Tibial artery (tissue), 4 donors: ENCODE data around the gene VAV2.

Experiments used
- DNase-seq, 2 donors: peaks; one replicate each; pipeline ENCODE4 v3.0.0-alpha.2; 2019
- H3K27ac ChIP-seq, 2 donors: fragments of 200-600 bp; sonication (generic) in 1 of 2; 1 replicate in 1 of 2; 2 replicates in 1 of 2; pipeline ENCODE4 v1.5.1; 2018 to 2019; ENCODE audit warnings: mild to moderate bottlenecking in 1 of 2
- H3K27me3 ChIP-seq, 2 donors: fragments of 200-600 bp; sonication (generic) in 1 of 2; one replicate each; pipeline versions ENCODE4 v1.5.1 to v1.6.0; 2016 to 2019
- H3K36me3 ChIP-seq, 3 donors: fragments of 200-600 bp; sonication (generic) in 2 of 3; one replicate each; pipeline ENCODE4 v1.5.1; 2016 to 2019; ENCODE audit warnings: mild to moderate bottlenecking in 2 of 3
- H3K4me1 ChIP-seq, 4 donors: fragments of 200-600 bp; sonication (generic) in 2 of 4; 1 replicate in 3 of 4; 2 replicates in 1 of 4; pipeline ENCODE4 v1.5.1; 2016 to 2019
- H3K4me3 ChIP-seq, 2 donors: fragments of 200-600 bp; sonication (generic) in 1 of 2; 1 replicate in 1 of 2; 2 replicates in 1 of 2; pipeline ENCODE4 v1.5.1; 2018 to 2019; ENCODE audit warnings: mild to moderate bottlenecking in 2 of 2
- H3K9me3 ChIP-seq, 3 donors: fragments of 200-600 bp; sonication (generic) in 1 of 3; one replicate each; pipeline ENCODE4 v1.5.1; 2016 to 2019
- CTCF ChIP-seq, 2 experiments: fragments of 200-600 bp in 1 of 2; fragments of 450-650 bp in 1 of 2; IDR thresholded peaks; one replicate each; pipeline ENCODE4 v1.5.1; 2017 to 2019; ENCODE audit warnings: antibody characterized with exemption in 2 of 2, mild to moderate bottlenecking in 1 of 2, moderate library complexity in 1 of 2
- intact Hi-C: fragments of 100-400 bp; cut with DNase I; formaldehyde crosslinking; loops from one replicate; pipeline ENCODE4 v1.15.0; 2023; ENCODE audit warnings: low total_unique reads

VAV2 gene

GRCh38 chr9:133982971-133983720 is 9.0 kb downstream of the VAV2 start:
- peaks cover 0 to 21% (median 14%) of the 10 kb centered on the region in 4 donors for H3K4me1 ChIP-seq
- no peak overlapping the region for H3K27ac ChIP-seq
- intact Hi-C loops, result no loop called here
- no peaks in the 10 kb centered on the region for H3K36me3 ChIP-seq
- H3K27me3 ChIP-seq, result no peaks in the 10 kb centered on the region
- DNase-seq, result no peak
- H3K9me3 ChIP-seq, result no peaks in the 10 kb centered on the region
- no peak for TF ChIP-seq CTCF (IDR thresholded peaks at IDR 0.05)
- H3K4me3 ChIP-seq, result no peak overlapping the region

GRCh38 chr9:133981958-133982681 is 10.0 kb downstream of the VAV2 start:
- H3K27ac ChIP-seq, result no peak overlapping the region
- TF ChIP-seq CTCF (IDR thresholded peaks at IDR 0.05), result no peak
- H3K4me3 ChIP-seq, result no peak overlapping the region
- no peaks in the 10 kb centered on the region for H3K9me3 ChIP-seq
- DNase-seq, result no peak
- H3K4me1 ChIP-seq, result peaks cover 0 to 21% (median 14%) of the 10 kb centered on the region in 4 donors
- H3K36me3 ChIP-seq, result no peaks in the 10 kb centered on the region
- intact Hi-C loops, result no loop called here
- no peaks in the 10 kb centered on the region for H3K27me3 ChIP-seq

- intact Hi-C loops, result no loop called here
Observed at GRCh38 chr9:133981589-133981957, 10.6 kb downstream of the VAV2 start.

GRCh38 chr9:133980864-133981588 is 11.1 kb downstream of the VAV2 start:
- peak in 1 of 2 donors; percentile 52 for DNase-seq
- no peak overlapping the region for H3K27ac ChIP-seq
- intact Hi-C loops, result no loop called here

More at GRCh38 chr9:133981589-133981957, 10.6 kb downstream of the VAV2 start:
- no peaks in the 10 kb centered on the region for H3K27me3 ChIP-seq
- H3K4me3 ChIP-seq, result no peak overlapping the region
- no peaks in the 10 kb centered on the region for H3K9me3 ChIP-seq
- H3K27ac ChIP-seq, result no peak overlapping the region
- no peak for DNase-seq
- no peaks in the 10 kb centered on the region for H3K36me3 ChIP-seq
- peaks cover 0 to 21% (median 14%) of the 10 kb centered on the region in 4 donors for H3K4me1 ChIP-seq
- no peak for TF ChIP-seq CTCF (IDR thresholded peaks at IDR 0.05)

More at GRCh38 chr9:133980864-133981588, 11.1 kb downstream of the VAV2 start:
- no peak overlapping the region for H3K4me3 ChIP-seq
- H3K36me3 ChIP-seq, result no peaks in the 10 kb centered on the region
- no peak for TF ChIP-seq CTCF (IDR thresholded peaks at IDR 0.05)
- no peaks in the 10 kb centered on the region for H3K9me3 ChIP-seq
- H3K4me1 ChIP-seq, result peaks cover 0 to 21% (median 14%) of the 10 kb centered on the region in 4 donors
- no peaks in the 10 kb centered on the region for H3K27me3 ChIP-seq
